CD4-positive, alpha-beta T cell treated with Interleukin-21 for 1 hour (primary cell): Measurements from ENCODE around the gene ETV5.

Experiments
- DNase-seq: peaks from one replicate; pipeline ENCODE4 v3.0.0-alpha.2; 2020

The ETV5 gene

DNA sequence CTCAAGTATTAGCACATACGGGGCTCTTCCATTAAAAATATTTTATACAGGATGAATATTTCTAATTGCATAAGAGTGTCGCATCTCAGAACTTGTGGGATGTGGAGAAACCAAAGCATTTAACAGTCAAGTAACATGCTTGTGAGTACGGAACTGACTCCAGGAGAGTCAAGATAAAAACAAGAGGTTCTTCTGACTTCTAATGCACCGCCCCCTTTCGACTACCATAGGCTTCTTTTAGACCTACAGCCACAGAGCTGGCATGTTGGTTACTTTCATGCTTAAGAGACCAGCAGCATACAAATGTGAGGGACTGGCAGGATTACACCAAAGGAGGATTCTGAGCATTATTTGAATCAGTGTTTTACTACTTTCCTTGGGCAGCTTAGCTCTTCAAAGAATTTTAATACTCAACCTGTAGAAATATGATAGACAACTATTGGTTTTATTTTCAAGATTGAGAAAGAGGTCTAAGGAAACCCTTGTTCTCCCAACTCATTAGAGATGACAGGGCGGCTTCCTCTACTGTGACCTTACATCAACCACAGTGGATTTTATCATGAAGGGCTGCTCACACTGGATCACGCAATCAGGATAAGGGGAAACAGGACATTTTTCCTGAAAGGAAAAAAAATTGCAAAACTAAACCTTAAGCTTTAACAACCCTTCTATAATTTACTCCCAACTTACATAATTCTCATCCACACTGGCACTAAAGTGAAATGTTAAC lies 14.0 kb downstream of the ETV5 start:
- no peak for DNase-seq

GRCh38 chr3:186094271-186094670 lies 14.6 kb downstream of the ETV5 start:
- no peak for DNase-seq

DNA sequence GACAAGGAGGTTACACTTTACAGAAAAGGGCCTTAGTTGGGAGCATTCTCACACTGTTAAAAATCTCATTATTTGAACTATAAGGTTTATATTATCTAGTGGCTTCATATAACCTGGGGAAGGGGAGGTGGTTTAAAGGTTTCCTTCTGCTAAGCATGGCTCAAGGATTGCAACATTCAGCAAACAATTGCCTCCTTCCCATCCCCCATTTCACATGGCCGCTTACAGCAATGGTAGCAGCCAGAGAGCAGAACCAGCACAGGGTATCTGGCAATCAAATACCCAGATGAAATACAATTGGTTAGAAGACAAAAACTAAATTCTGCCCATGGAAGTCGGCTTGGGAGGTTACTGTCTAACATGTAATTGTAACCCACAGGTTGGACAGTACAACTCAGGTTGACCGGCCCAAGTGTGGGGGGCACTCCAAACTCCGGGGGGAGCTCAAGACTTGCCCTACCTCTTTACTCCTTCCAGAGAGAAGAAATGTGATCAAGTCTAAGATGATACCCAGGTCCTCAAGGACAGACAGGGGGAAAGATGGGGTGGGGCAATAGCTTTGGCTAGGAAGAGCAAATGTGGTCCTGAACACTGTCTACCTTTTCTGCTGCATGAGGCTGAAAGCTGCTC lies 15.5 kb downstream of the ETV5 start:
- no peak for DNase-seq

DNA sequence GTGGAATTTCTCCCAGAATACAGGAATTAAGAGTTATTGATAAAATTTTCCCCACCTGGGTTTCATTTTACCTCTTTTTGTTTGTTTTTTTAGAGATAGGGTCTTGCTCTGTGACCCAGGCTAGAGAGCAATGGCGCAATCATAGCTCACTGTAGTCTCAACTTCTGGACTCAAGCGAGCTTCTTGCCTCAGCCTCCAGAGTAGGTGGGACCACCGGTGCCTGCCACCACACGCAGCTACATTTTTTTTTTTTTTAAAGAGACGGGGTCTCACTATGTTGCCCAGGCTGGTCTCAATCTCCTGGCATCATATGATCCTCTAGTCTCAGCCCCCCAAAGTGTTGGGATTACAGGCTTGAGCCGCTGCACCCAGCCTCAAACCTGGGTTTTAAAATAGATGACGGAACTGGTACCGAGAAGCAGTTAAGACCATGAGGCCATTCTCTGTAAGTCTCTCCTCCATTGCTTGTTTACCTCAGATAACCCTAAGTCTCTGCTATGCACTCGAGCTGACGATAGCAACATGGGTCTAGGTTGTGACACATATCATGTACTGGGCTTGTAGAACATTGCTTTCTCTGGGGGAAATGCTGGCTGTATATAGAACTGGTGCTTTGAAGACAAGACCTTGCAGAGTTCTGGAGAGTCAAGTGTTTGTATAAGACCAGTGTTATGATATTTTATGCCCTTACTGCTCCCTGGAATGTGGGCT lies 16.4 kb downstream of the ETV5 start:
- no peak for DNase-seq

DNA sequence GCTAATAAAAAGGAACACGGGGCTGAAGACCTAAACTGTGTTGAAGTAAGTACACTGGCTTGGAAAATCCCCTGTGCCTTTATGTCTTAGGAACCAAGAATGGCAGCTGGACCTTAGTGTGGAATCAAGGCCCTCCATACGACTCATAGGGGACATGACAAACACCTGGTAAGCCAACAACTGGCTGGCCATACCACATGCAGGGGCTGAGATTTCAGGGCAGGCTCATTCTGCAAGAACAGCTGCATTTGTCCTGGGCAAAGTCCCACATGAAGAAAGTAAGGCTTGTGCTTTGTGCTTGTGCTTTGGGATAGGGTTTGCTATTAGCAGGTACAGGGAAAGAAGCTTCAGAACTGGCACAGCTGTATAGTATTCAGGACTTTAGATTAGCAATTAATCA lies 18.0 kb downstream of the ETV5 start:
- no peak for DNase-seq

DNA sequence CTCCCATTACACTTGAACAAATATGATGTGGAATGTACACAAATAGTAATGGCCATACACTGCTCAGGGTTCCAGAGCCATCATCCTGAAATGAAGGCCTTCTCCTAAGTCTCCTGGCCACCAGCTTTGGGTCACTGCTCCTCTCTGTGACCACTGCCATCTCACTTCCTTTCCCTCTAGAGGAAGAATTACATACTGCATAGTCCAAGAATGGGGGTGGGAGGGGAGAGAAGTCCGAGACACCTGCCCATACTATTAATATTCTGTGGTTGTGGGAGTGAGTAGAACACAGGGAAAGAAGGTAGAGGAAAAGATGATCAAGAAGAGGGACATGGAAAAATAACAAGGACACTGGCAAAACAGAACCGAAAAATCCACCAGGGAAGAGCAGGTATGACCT lies 20.6 kb downstream of the ETV5 start:
- DNase-seq: no peak

- no peak for DNase-seq
Observed at GRCh38 chr3:186084264-186084663, 24.6 kb downstream of the ETV5 start.

DNA sequence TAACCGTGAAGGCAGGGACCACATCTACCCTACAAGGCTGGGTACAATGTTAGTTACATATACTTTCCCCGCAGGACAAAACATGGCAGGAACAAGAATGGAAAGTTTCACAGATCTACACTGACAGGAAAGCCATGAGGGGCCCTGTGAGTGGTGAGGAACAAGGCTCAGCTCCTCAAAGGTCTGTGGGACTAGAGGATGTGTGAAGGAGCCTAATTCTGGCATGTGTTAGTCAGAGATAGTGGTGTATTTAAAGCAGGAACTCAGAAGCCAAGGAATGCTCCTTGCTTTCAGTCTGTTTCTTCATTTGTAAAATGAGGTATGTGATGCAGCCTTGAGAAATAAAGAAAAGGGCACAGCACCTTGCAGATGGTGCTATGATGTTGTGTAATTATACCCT lies 25.1 kb downstream of the ETV5 start:
- no peak for DNase-seq

DNA sequence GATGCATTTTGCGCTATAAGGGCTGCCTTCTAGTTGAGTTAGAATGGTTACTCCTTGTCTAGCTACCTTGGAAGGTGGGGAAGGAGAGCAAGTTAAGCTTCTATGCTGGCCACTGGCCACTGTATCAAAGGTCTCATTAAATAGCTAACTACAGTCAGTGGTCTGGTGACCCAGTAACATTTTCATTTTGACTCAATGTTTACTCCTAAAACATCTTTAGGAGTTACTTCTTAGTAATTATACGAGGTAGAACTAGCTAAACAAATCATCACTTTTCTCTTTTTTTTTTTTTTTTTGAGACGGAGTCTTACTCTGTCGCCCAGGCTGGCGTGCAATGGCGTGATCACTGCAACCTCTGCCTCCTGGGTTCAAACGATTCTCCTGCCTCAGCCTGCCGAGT lies 26.7 kb downstream of the ETV5 start:
- DNase-seq: no peak

GRCh38 chr3:186081678-186082077 lies 27.2 kb downstream of the ETV5 start:
- no peak for DNase-seq

DNA sequence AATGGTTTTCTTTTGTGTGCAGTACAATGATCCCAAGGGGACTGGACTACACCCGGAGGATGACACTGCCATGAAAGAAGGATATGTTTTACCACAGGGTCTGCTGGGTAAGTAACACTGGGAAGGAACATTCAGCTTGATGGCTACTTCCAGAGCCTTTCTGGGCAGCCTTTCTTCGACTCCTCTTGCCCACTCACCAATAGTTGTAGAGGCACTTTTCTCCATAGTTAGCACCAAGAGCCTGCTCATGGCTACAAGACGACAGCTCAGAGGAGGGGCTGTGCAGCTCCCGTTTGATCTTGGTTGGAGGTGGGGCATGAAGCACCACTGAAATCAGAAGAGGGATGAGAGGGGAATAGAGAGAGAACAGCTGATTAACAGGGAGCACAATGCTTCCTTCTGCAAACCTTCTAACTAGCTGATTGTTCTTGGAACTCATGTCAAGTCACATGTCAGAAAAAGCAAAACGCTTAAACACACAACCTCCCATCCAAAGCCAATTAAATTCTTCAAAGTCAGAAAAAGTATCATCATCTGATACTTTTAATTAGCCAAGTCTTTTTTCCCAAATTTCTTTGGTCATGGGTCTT lies 27.9 kb downstream of the ETV5 start:
- DNase-seq: no peak

- no peak for DNase-seq
Observed at GRCh38 chr3:186079925-186080324, 29.0 kb downstream of the ETV5 start.

DNA sequence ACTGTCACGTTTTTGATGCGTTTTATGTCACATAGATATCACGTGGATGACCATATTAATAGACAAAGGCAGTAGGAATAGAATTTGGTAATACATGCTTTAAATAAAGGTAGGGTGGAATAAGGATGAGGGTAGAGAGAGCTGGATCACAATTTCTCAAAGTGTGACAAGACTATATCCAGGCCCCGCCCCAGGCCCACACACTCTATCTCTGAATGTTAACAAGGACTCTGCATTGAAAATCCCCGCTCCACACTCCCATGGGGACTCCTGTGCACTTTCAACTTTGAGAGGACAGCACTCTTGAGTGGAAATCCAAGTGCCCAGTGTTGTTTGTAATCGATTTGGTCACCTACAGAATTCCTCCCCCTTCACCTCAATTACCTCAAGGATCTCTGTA lies 31.4 kb downstream of the ETV5 start:
- no peak for DNase-seq

DNA sequence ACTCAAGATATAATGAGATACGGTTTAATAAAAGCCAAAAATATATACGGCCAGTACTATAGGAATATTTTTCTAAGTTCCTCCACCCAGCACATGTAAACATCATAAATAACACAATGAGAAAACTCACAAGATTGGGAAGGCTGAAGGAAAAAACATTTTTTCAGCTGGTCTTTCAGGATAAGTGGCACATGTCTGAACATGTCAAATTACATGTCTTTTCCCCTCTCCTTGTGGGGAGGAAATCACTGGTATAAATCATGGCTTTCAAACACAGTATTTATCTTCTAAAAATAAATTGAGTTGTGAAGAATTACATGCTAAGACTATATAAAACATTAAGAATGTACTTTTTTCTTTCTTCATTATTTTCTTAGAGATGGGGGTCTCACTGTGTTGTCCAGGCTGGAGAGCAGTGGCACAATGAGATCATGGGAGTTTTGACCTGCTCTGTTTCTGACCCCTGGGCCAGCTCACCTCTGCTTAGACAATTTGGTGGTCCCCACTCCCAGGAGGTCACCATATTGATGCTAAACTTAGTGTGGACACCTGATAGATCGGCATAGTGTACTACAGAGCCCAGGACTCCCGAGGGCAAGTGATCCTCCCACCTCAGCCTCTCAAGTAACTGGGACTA lies 32.8 kb downstream of the ETV5 start:
- DNase-seq: no peak

DNA sequence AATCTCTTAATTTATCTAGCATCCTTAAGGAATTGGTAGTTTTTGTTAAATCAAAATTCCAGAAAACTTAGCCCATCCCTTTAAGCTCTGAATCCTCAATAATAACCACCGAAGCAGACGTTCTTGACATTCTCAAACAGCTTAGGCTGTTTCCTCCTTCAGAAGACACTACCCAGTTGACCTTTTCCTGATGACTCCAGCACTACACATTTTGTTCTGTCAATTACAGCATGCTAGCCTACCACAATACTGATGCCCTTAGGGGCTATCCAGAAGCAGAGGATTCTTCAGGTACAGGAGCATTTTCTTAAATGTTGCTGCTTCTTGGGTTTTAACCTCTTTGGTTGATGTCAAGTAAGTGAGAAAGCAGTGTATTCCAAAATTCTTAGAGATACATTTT lies 33.4 kb downstream of the ETV5 start:
- DNase-seq: no peak

DNA sequence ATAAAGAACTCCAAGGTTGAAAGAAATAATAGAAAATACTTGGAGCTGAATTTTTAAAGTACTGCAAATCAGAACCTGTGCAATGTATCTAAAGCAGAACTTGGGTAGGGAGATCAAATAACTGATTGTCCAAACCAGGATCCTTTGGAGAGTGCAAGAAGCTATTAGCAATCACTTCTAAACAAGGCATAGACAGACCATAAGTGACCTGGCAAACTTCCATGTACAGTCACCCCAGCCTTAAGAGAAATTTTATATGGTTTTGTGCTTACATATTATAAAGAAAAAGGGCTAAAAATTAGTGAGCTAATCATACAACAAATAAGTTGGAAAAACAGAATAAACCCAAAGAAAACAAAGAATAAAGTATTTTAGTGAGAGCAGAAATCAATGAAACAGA lies 35.2 kb downstream of the ETV5 start:
- no peak for DNase-seq

- DNase-seq: no peak
Observed at GRCh38 chr3:186070996-186071395, 37.9 kb downstream of the ETV5 start.

GRCh38 chr3:186070550-186070949 lies 38.3 kb downstream of the ETV5 start:
- no peak for DNase-seq

DNA sequence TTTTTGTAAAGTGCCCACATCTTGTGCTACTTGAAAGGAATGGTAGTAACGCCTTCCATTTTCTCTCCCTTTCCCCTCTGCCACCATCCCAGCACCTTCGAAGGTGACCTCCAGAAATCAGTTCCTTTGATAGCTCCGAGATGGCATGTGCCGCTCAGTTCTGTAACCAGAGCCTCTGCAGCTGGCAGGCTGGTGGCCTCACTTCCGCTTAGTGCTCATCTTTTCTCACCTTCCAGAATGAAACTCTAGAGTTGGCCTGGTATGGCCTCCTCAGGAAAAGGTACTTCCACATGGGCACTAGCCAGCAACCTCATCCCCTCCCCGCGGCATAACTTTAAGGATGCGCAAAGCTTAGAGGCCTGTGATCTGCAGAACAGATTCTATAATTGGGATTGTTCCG lies 38.8 kb downstream of the ETV5 start:
- DNase-seq: no peak

- no peak for DNase-seq
Observed at GRCh38 chr3:186069199-186069598, 39.7 kb downstream of the ETV5 start.

GRCh38 chr3:186068243-186068552 lies 40.7 kb downstream of the ETV5 start:
- no peak for DNase-seq

- peak; percentile 3 for DNase-seq
Observed at GRCh38 chr3:186067360-186068242, 41.3 kb downstream of the ETV5 start.

DNA sequence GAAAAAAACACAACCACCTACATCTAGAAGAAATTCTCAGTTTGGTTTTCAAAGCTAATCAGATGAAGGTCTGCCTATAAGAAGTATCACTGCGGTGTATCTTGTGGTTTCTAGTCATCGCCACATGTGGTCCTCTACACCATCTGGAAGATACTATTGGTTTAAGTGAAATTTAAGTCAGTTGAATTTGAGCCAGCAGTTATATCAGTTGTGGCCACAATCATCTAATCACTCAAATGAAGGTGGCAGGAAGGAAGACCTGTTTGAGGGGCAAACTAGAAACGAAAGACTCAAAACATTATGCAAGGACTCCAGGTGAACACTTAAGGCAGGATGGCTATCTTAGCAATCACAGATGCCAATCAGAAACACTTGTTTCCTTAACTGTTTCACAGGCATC lies 48.7 kb downstream of the ETV5 start:
- peak; percentile 14 for DNase-seq
